Measurements from ENCODE around the gene CAMK1D. TPM values are rescaled to one million over a fixed set of nuclear protein-coding genes. Genes with fewer than 3 reads are reported as not detected.
"Not testable (repeated sequence)": the region's sequence is repeated elsewhere in the genome, so short reads cannot be mapped to it uniquely, and the experiment has no call there.

The CAMK1D gene
- total RNA-seq, 2 experiments from 2014 or later: 19.0 to 25.6 TPM

- Histone ChIP-seq H3K4me1 (ENCODE audit: insufficient read depth, low read length, poor library complexity, severe bottlenecking) (peaks cover 5% of the 10 kb centered on the region), H4K20me1 (ENCODE audit: insufficient read depth, low read length) (no peaks in the 10 kb centered on the region), H3K4me3 (ENCODE audit: low read depth, low read length, poor library complexity, severe bottlenecking) (no peak overlapping the region), H3K36me3 (ENCODE audit: insufficient read depth, low read length) (no peaks in the 10 kb centered on the region), H3K27ac (ENCODE audit: low read depth, low read length, poor library complexity, severe bottlenecking) (no peak overlapping the region), H3K4me2 (ENCODE audit: low read length) (no peak overlapping the region), H3K9me3 (ENCODE audit: low read length) (no peaks in the 10 kb centered on the region), H2AFZ (ENCODE audit: low read length) (no peak overlapping the region), H3K9me2 (ENCODE audit: insufficient read depth, low read length) (no peaks in the 10 kb centered on the region), H3K79me2 (ENCODE audit: insufficient read depth, low read depth, low read length) (no peaks in the 10 kb centered on the region)
- no TSS peak for BruUV-seq (replicated peaks)
- intact Hi-C loops (cut with micrococcal nuclease; ENCODE audit: unreplicated experiment): no loop called here
- CTCF ChIA-PET (ENCODE audit: unreplicated experiment): no interaction called here
- no peak for DNase-seq (ENCODE audit: low spot score)
- TF ChIP-seq CTCF (conservative IDR thresholded peaks at IDR 0.05; ENCODE audit: low read length) (no peak), EZH2phosphoT487 (IDR thresholded peaks at IDR 0.05; ENCODE audit: borderline replicate concordance, low read depth, low read length) (no peak)
- POLR2A ChIA-PET: no interaction called here
Observed at GRCh38 chr10:12862459-12862858, 513.1 kb downstream of the CAMK1D start.

GRCh38 chr10:12865515-12865914 lies 516.2 kb downstream of the CAMK1D start:
- H2AFZ ChIP-seq (ENCODE audit: low read length); intact Hi-C loops (cut with micrococcal nuclease; ENCODE audit: unreplicated experiment); H3K9me3 ChIP-seq (ENCODE audit: low read length); H3K36me3 ChIP-seq (ENCODE audit: insufficient read depth, low read length); H4K20me1 ChIP-seq (ENCODE audit: insufficient read depth, low read length); H3K4me2 ChIP-seq (ENCODE audit: low read length); CTCF ChIA-PET (ENCODE audit: unreplicated experiment); H3K4me1 ChIP-seq (ENCODE audit: insufficient read depth, low read length, poor library complexity, severe bottlenecking); DNase-seq (ENCODE audit: low spot score); BruUV-seq (replicated peaks); H3K9me2 ChIP-seq (ENCODE audit: insufficient read depth, low read length); H3K79me2 ChIP-seq (ENCODE audit: insufficient read depth, low read depth, low read length); H3K4me3 ChIP-seq (ENCODE audit: low read depth, low read length, poor library complexity, severe bottlenecking); H3K27ac ChIP-seq (ENCODE audit: low read depth, low read length, poor library complexity, severe bottlenecking): not testable (repeated sequence)
- POLR2A ChIA-PET: interaction anchor here (0.7 kb wide), 1 partner anchor 19 kb away, joined by 5 read pairs; no protein-coding TSS in a partner anchor

- no peaks in the 10 kb centered on the region for H3K4me1 ChIP-seq (ENCODE audit: insufficient read depth, low read length, poor library complexity, severe bottlenecking)
- no peak overlapping the region for H3K4me3 ChIP-seq (ENCODE audit: low read depth, low read length, poor library complexity, severe bottlenecking)
- no TSS peak for BruUV-seq (replicated peaks)
- H3K9me2 ChIP-seq (ENCODE audit: insufficient read depth, low read length): no peaks in the 10 kb centered on the region
- no peak overlapping the region for H3K4me2 ChIP-seq (ENCODE audit: low read length)
- DNase-seq (ENCODE audit: low spot score): no peak
- H2AFZ ChIP-seq (ENCODE audit: low read length): no peak overlapping the region
- no peak overlapping the region for H3K27ac ChIP-seq (ENCODE audit: low read depth, low read length, poor library complexity, severe bottlenecking)
- POLR2A ChIA-PET: no interaction called here
- no peaks in the 10 kb centered on the region for H4K20me1 ChIP-seq (ENCODE audit: insufficient read depth, low read length)
- CTCF ChIA-PET (ENCODE audit: unreplicated experiment): no interaction called here
- H3K9me3 ChIP-seq (ENCODE audit: low read length): no peaks in the 10 kb centered on the region
- intact Hi-C loops (cut with micrococcal nuclease; ENCODE audit: unreplicated experiment): no loop called here
- H3K79me2 ChIP-seq (ENCODE audit: insufficient read depth, low read depth, low read length): no peaks in the 10 kb centered on the region
- H3K36me3 ChIP-seq (ENCODE audit: insufficient read depth, low read length): no peaks in the 10 kb centered on the region
- TF ChIP-seq CTCF (conservative IDR thresholded peaks at IDR 0.05; ENCODE audit: low read length): no peak
- TF ChIP-seq EZH2phosphoT487 (IDR thresholded peaks at IDR 0.05; ENCODE audit: borderline replicate concordance, low read depth, low read length): no peak
Observed at GRCh38 chr10:12868229-12868628, 518.9 kb downstream of the CAMK1D start.

Data from OCI-LY7 (cell line).